Heart right ventricle (tissue), 16 donors: ENCODE measurements around the gene SGPP2. TPM values are rescaled to one million over a fixed set of nuclear protein-coding genes. Genes with fewer than 3 reads are reported as not detected.

Experiments used
- ATAC-seq, 8 donors: fragments of 200-7000 bp; cut with Tn5 transposase; one replicate each; pipeline ENCODE4 v1.9.1; 2020; ENCODE audit warnings: mild to moderate bottlenecking in 8 of 8, moderate library complexity in 8 of 8, moderate number of reproducible peaks in 1 of 8
- DNase-seq, 2 donors: peaks; one replicate each; pipeline ENCODE4 v3.0.0-alpha.2; 2020
- H3K27ac ChIP-seq, 10 donors: fragments of 200-600 bp; sonication (generic) in 2 of 10; one replicate each; pipeline versions ENCODE4 v1.5.0 to v1.8.0; 2020 to 2022; ENCODE audit warnings: mild to moderate bottlenecking in 3 of 10
- H3K27me3 ChIP-seq, 7 donors: fragments of 200-600 bp; one replicate each; pipeline ENCODE4 v1.8.0; 2021 to 2022; ENCODE audit warnings: mild to moderate bottlenecking in 2 of 7
- H3K36me3 ChIP-seq, 9 donors: fragments of 200-600 bp; sonication (generic) in 1 of 9; one replicate each; pipeline versions ENCODE4 v1.5.0 to v1.8.0; 2020 to 2022; ENCODE audit warnings: mild to moderate bottlenecking in 2 of 9
- H3K4me1 ChIP-seq, 9 donors: fragments of 200-600 bp; sonication (generic) in 1 of 9; one replicate each; pipeline versions ENCODE4 v1.5.0 to v1.8.0; 2020 to 2022; ENCODE audit warnings: mild to moderate bottlenecking in 4 of 9
- H3K4me3 ChIP-seq, 10 donors: fragments of 200-600 bp; sonication (generic) in 2 of 10; one replicate each; pipeline versions ENCODE4 v1.5.0 to v1.8.0; 2020 to 2022; ENCODE audit warnings: mild to moderate bottlenecking in 7 of 10, moderate library complexity in 2 of 10
- H3K9me3 ChIP-seq, 11 donors: fragments of 200-600 bp in 10 of 11; sonication (generic) in 2 of 11; one replicate each; pipeline versions ENCODE4 v1.5.0 to v1.8.0; 2013 to 2022; ENCODE audit warnings: mild to moderate bottlenecking in 2 of 11, control low read depth in 1 of 11, moderate library complexity in 1 of 11
- WGBS, 2 donors: extraction: QIAGEN DNeasy Blood & Tissue Kit; methylation state at CpG; one replicate each; pipeline ENCODE4 v1.1.7; 2013; ENCODE audit warnings: inconsistent platforms in 1 of 2; 5-methylcytosine and 5-hydroxymethylcytosine counted together
- intact Hi-C, 10 donors: fragments of 100-400 bp; cut with DNase I; formaldehyde crosslinking; loops; one replicate each; pipeline versions ENCODE4 v1.11.1 to v1.14.2; 2022
- polyA plus RNA-seq, 2 donors: library from polyadenylated mRNA; stranded (reverse); fragments of 200-250 nt; gene quantifications; one replicate each; pipeline ENCODE4 v1.2.3, GENCODE V29; 2013
- total RNA-seq, 10 donors: library from RNA; stranded (reverse); fragmentation: NEBNext Ultra II Directional in 3 of 10; extraction: Animal tissue kit (Norgen Biotek cat#: 25700) in 3 of 10; gene quantifications; one replicate each; pipeline versions ENCODE4 v1.2.1 to v1.2.4, GENCODE V29; 2021 to 2023
- TF ChIP-seq, protein P1 (sequence below), 9 donors: fragments of 200-600 bp; sonication (generic) in 2 of 9; IDR thresholded peaks; one replicate each; pipeline versions ENCODE4 v1.5.0 to v1.8.0; 2021 to 2022; ENCODE audit warnings: antibody characterized with exemption in 9 of 9, mild to moderate bottlenecking in 5 of 9, moderate library complexity in 1 of 9
- donor health status: Arrhythmogenic right ventricular cardiomyopathy.
- donor health status: ischemic (EF 13 %, LVEDD 7.1; RV severe dilation, severe dysfunction).
- donor health status: healthy with polysubstance abuse.
- donor health status: DM: no; HTN: yes; CAD: no.
- donor health status: DM: no; HTN: no; CAD: no.
- donor health status: ischemic (EF 25% LVEDD 6.9; RV normal size, moderate dysfunction).
- donor health status: ischemic (EF 25% LVEDD 5.7; RV mildly dilated, moderate dysfunction).
- donor health status: healthy.
- donor health status: DM: yes; HTN: yes; CAD: no.
- donor health status: Ischemic cardiomyopathy.
- donor health status: ischemic (EF 35%, LVEDD 5.7; RV mildly dilated, moderate dysfunction).
- donor health status: nonischemic (EF 11% LVEDD 7.7; RV severe dilation, severe dysfunction).
- donor health status: DM: yes; HTN: yes; CAD: no.
- donor health status: PGD.
- donor health status: ischemic (EF 29% LVEDD 5.4; RV normal size, mild dysfunction).
- donor health status: nonischemic (EF 23%, LVEDD 6.1; RV moderate dilation, normal function).

The SGPP2 gene
- total and polyA plus RNA-seq, 12 donors: 0.54 to 34.4 (median 5.7) TPM

DNA sequence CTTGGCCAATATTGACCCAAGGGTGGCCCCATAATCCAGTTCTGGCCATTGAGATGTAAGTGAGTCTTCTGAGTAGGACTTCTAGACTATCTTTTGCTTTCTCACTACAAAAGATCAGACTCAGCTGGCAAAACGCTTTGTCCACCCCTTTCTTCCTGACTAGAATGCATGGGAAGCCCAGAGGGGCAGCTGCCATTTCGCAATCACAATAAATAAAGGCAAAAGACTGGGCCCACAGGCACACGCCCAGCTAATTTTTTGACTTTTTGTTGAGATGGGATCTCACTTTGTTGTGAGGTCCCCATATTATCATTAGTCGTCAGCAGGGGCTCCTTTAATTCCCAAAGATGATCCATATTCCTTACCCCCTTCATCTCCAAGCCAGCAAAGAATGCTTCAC lies 41.1 kb upstream of the SGPP2 start:
- no peak for ATAC-seq
- H3K27me3 ChIP-seq: no peaks in the 10 kb centered on the region
- no peaks in the 10 kb centered on the region for H3K9me3 ChIP-seq
- H3K4me3 ChIP-seq: no peak overlapping the region
- H3K4me1 ChIP-seq: peaks cover 0 to 9% (median 0%) of the 10 kb centered on the region in 9 donors
- intact Hi-C loops: no loop called here
- TF ChIP-seq, protein P1, sequence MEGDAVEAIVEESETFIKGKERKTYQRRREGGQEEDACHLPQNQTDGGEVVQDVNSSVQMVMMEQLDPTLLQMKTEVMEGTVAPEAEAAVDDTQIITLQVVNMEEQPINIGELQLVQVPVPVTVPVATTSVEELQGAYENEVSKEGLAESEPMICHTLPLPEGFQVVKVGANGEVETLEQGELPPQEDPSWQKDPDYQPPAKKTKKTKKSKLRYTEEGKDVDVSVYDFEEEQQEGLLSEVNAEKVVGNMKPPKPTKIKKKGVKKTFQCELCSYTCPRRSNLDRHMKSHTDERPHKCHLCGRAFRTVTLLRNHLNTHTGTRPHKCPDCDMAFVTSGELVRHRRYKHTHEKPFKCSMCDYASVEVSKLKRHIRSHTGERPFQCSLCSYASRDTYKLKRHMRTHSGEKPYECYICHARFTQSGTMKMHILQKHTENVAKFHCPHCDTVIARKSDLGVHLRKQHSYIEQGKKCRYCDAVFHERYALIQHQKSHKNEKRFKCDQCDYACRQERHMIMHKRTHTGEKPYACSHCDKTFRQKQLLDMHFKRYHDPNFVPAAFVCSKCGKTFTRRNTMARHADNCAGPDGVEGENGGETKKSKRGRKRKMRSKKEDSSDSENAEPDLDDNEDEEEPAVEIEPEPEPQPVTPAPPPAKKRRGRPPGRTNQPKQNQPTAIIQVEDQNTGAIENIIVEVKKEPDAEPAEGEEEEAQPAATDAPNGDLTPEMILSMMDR (IDR thresholded peaks at IDR 0.05): no peak
- WGBS, 2 donors: 76 to 85% methylated on average over 4 of the region's 4 CpGs
- no peaks in the 10 kb centered on the region for H3K36me3 ChIP-seq
- H3K27ac ChIP-seq: no peak overlapping the region
- no peak for DNase-seq

DNA sequence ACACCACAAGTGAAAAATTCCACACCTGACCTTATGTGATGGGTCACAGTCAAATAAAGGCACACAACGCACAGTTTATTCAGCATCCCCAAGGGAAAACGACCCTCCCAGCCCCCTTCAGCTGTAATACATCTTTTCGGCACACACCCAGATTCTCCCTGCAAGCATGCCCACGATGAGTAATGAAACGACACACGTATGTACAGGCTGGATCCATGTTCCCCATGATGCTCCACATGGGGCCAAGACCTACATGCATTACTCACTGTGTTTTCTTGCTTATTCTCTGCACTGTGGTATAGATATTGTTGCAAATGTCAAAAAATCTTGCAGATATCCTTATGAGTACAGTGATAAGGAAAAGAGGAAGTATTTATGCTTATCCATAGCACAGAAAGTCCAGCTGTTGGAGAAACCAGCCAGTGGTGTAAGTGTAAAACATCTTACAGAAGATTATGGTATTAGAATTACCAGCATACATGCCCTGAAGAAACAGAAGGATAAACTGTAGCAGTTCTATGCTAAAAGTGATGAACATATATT lies 32.5 kb upstream of the SGPP2 start:
- Histone ChIP-seq H3K36me3 (no peaks in the 10 kb centered on the region), H3K27ac (no peak overlapping the region), H3K9me3 (peaks cover 0 to 15% (median 4%) of the 10 kb centered on the region in 11 donors), H3K27me3 (no peaks in the 10 kb centered on the region), H3K4me1 (no peaks in the 10 kb centered on the region), H3K4me3 (no peak overlapping the region)
- ATAC-seq (no peak), DNase-seq (no peak)
- intact Hi-C loops: no loop called here
- 72 to 73% methylated on average over 6 of the region's 6 CpGs for WGBS, 2 donors
- TF ChIP-seq, protein P1 (IDR thresholded peaks at IDR 0.05): no peak

DNA sequence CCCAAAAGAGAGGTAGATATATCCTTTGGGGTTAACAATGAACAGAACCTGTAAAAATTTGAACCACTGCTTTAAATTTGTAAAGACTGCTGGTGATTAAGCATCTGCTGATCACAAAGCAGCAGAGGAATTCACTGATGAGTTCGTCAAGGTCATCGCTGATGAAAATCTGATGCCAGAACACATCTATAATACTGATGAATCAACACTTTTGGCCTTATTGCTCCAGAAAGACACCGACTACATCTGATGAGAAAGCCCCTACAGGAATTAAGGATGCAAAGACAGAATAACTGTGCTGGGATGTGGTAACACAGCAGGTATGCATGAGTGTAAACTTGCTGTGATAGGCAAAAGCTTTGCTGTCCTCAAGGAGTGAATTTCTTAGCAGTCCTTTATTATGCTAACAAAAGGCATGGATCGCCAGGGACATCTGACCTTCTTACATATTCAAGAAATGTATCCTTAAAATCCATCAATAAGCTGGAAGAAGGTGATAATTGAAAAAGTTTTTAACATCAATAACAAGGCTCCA lies 30.5 kb upstream of the SGPP2 start:
- Histone ChIP-seq H3K27me3 (no peaks in the 10 kb centered on the region), H3K36me3 (no peaks in the 10 kb centered on the region), H3K4me3 (no peak overlapping the region), H3K4me1 (peaks cover 0 to 5% (median 0%) of the 10 kb centered on the region in 9 donors), H3K27ac (no peak overlapping the region), H3K9me3 (peaks cover 0 to 15% (median 4%) of the 10 kb centered on the region in 11 donors)
- ATAC-seq (no peak), DNase-seq (no peak)
- 66 to 73% methylated on average over 4 of the region's 4 CpGs for WGBS, 2 donors
- intact Hi-C loops: no loop called here
- TF ChIP-seq, protein P1 (IDR thresholded peaks at IDR 0.05): no peak

DNA sequence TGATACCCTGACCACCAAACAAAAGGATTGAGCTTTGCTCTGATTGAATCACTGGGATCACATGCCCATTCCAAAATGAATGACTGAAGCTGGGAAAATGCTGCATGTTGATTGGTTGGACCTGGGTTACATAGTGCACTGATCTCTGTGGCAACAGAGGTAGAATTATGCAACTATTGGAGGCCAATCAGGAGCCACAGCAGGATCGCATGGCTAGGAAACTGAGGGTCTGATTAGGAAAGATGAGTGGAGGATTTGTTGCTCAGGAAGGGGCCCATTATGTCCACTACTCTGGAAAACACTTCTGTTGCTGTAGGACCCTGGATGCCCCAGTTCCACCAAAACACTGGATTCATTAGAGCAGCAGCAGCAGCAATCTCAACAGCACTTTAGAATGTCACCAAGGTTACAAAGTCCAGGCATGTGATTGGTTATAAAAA lies 25.9 kb upstream of the SGPP2 start:
- Histone ChIP-seq H3K36me3 (no peaks in the 10 kb centered on the region), H3K27me3 (no peaks in the 10 kb centered on the region), H3K9me3 (peaks cover 0 to 15% (median 4%) of the 10 kb centered on the region in 11 donors), H3K27ac (peak overlapping the region in 6 of 10 donors; percentile 58 to 74 (median 68)), H3K4me3 (no peak overlapping the region), H3K4me1 (peaks cover 0 to 9% (median 0%) of the 10 kb centered on the region in 9 donors)
- TF ChIP-seq, protein P1 (IDR thresholded peaks at IDR 0.05): no peak
- ATAC-seq (peak; percentile 47 to 87 (median 66)), DNase-seq (peak in 1 of 2 donors; percentile 34)
- intact Hi-C loops: no loop called here
- 28 to 46% methylated on average over 1 of the region's 1 CpG for WGBS, 2 donors
